NB4 (cell line): ENCODE results near the gene ZDHHC18.

Experiments used
- MYC ChIP-seq: IDR thresholded peaks from 2 replicates; pipeline ENCODE4 v1.6.1; 2011; ENCODE audit warnings: low read depth, low read length
- TF ChIP-seq, protein P1 (sequence below): IDR thresholded peaks from one replicate; pipeline ENCODE4 v1.5.1; 2012; ENCODE audit warnings: low read depth, low read length

DNA sequence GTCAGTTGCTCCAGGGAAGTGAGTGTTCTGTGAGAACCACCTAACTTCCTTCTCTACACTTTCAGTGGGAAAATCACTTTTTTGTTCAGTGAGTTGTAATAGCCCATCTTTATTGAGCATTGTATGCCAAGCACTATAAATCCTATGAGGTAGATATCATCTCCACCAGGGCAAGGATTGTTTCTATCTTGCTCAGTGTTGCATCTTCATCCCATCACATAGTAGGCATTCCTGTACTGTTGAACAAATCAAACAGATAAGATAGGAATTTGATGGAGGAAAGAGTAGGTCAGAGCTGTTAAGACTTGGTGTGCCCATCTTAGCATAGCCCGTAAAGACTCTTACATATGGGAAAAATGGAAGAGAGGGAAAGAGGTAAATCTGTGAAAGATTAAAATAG lies 41.6 kb upstream of the ZDHHC18 start:
- TF ChIP-seq, protein P1, sequence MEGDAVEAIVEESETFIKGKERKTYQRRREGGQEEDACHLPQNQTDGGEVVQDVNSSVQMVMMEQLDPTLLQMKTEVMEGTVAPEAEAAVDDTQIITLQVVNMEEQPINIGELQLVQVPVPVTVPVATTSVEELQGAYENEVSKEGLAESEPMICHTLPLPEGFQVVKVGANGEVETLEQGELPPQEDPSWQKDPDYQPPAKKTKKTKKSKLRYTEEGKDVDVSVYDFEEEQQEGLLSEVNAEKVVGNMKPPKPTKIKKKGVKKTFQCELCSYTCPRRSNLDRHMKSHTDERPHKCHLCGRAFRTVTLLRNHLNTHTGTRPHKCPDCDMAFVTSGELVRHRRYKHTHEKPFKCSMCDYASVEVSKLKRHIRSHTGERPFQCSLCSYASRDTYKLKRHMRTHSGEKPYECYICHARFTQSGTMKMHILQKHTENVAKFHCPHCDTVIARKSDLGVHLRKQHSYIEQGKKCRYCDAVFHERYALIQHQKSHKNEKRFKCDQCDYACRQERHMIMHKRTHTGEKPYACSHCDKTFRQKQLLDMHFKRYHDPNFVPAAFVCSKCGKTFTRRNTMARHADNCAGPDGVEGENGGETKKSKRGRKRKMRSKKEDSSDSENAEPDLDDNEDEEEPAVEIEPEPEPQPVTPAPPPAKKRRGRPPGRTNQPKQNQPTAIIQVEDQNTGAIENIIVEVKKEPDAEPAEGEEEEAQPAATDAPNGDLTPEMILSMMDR = no peak
- TF ChIP-seq MYC = no peak
